GM12878 (cell line): Measurements from ENCODE around the gene TXLNA. TPM values are rescaled to one million over a fixed set of nuclear protein-coding genes. Genes with fewer than 3 reads are reported as not detected.

Experiments used
- ATAC-seq: fragments of 200-7000 bp; cut with Tn5 transposase; 3 replicates; pipeline ENCODE4 v1.9.1; 2020; ENCODE audit warnings: mild to moderate bottlenecking, moderate library complexity
- BruUV-seq: library from RNA; stranded (reverse); fragments of 400-500 nt; replicated peaks from 2 replicates; lab custom pipeline; 2021; lab: Mats Ljungman, UMichigan
- CTCF ChIA-PET: fragments of 300-600 bp; sonication (Branson Sonifier 250); formaldehyde crosslinking; extraction: SDS; loops from one replicate; lab custom pipeline; 2021; ENCODE audit warnings: inconsistent platforms; lab: Yijun Ruan, JAX
- POLR2A ChIA-PET: fragments of 350-600 bp; formaldehyde crosslinking; extraction: SDS; loops from one replicate; lab custom pipeline; 2021; ENCODE audit warnings: inconsistent platforms; lab: Charles Lee
- RAD21 ChIA-PET: fragments of 300-600 bp; sonication (Branson Sonifier 250); formaldehyde crosslinking; loops from one replicate; lab custom pipeline; 2023; ENCODE audit warnings: antibody characterized with exemption; ENCODE audit not compliant: unreplicated experiment; lab: Charles Lee
- SMC1A ChIA-PET: fragments of 300-600 bp; sonication (Branson Sonifier 250); formaldehyde crosslinking; loops from one replicate; lab custom pipeline; 2023; ENCODE audit not compliant: unreplicated experiment, uncharacterized antibody; lab: Charles Lee
- DNase-seq: peaks from one replicate; pipeline ENCODE4 v3.0.0-alpha.2; 2011; ENCODE audit warnings: low read depth, low spot score
- FAIRE-seq: peaks from 3 replicates; lab custom pipeline; 2011; peaks lifted over from hg19 to GRCh38; lab: Jason Lieb, UNC
- H2AFZ ChIP-seq: 2 replicates; pipeline ENCODE4 v1.6.0; 2011; ENCODE audit warnings: low read depth, low read length, control low read depth; ENCODE audit not compliant: control insufficient read depth
- H3K27ac ChIP-seq: 2 replicates; pipeline ENCODE4 v1.5.1; 2011; ENCODE audit warnings: control low read depth; ENCODE audit not compliant: control insufficient read depth, insufficient read depth
- H3K27me3 ChIP-seq, 2 experiments: replicated peaks in 1 of 2; 2 replicates each; pipeline versions ENCODE4 v1.6.0 to v1.6.1; 2011; ENCODE audit warnings: low read length in 1 of 2; ENCODE audit not compliant: control insufficient read depth in 2 of 2, insufficient read depth in 2 of 2
- H3K36me3 ChIP-seq, 2 experiments: 2 replicates each; pipeline ENCODE4 v1.5.1; 2011; ENCODE audit warnings: low read length in 1 of 2; ENCODE audit not compliant: control insufficient read depth in 2 of 2, insufficient read depth in 2 of 2
- H3K4me1 ChIP-seq: 2 replicates; pipeline ENCODE4 v1.6.1; 2011; ENCODE audit warnings: mild to moderate bottlenecking, low read length, moderate library complexity, mixed read lengths; ENCODE audit not compliant: control insufficient read depth, insufficient read depth
- H3K4me2 ChIP-seq: 2 replicates; pipeline ENCODE4 v1.6.0; 2011; ENCODE audit warnings: control low read depth; ENCODE audit not compliant: control insufficient read depth, insufficient read depth
- H3K4me3 ChIP-seq: fragments of 200-600 bp; sonication (generic); 2 replicates; pipeline ENCODE4 v1.5.1; 2016
- H3K79me2 ChIP-seq: 2 replicates; pipeline ENCODE4 v1.6.0; 2011; ENCODE audit warnings: low read length; ENCODE audit not compliant: control insufficient read depth, insufficient read depth
- H3K9ac ChIP-seq: 2 replicates; pipeline ENCODE4 v1.8.0; 2011; ENCODE audit warnings: low read length, control low read depth, mixed read lengths; ENCODE audit not compliant: control insufficient read depth, insufficient read depth
- H3K9me3 ChIP-seq: replicated peaks from 3 replicates; pipeline ENCODE4 v1.5.1; 2011; ENCODE audit warnings: mild to moderate bottlenecking, low read length; ENCODE audit not compliant: control insufficient read depth, insufficient read depth
- H4K20me1 ChIP-seq: 2 replicates; pipeline ENCODE4 v1.6.0; 2011; ENCODE audit not compliant: control insufficient read depth, insufficient read depth
- BHLHE40 ChIP-seq, 2 experiments: fragments of 450-650 bp in 1 of 2; IDR thresholded peaks; 2 replicates each; pipeline ENCODE4 v1.6.1; 2011 to 2017; ENCODE audit warnings: low read depth in 2 of 2, borderline replicate concordance in 1 of 2, improper control_type of control experiment in 1 of 2, low read length in 1 of 2, mild to moderate bottlenecking in 1 of 2
- CUX1 ChIP-seq: IDR thresholded peaks from 2 replicates; pipeline ENCODE4 v1.6.1; 2012; ENCODE audit warnings: improper control_type of control experiment, low read depth, low read length; ENCODE audit not compliant: insufficient replicate concordance
- MAX ChIP-seq: IDR thresholded peaks from 2 replicates; pipeline ENCODE4 v1.6.1; 2012; ENCODE audit warnings: low read depth, low read length, improper control_type of control experiment
- MEF2A ChIP-seq: IDR thresholded peaks from 2 replicates; pipeline ENCODE4 v1.6.1; 2011; ENCODE audit warnings: low read depth, mild to moderate bottlenecking, low read length, moderate library complexity; ENCODE audit not compliant: insufficient read depth
- POLR2A ChIP-seq: IDR thresholded peaks from 2 replicates; pipeline ENCODE4 v1.6.1; 2011; ENCODE audit warnings: low read depth, mild to moderate bottlenecking, low read length
- SMC3 ChIP-seq: IDR thresholded peaks from 2 replicates; pipeline ENCODE4 v1.6.1; 2011; ENCODE audit warnings: low read length, improper control_type of control experiment, borderline replicate concordance
- ZNF217 ChIP-seq: fragments of 450-650 bp; IDR thresholded peaks from 2 replicates; pipeline ENCODE4 v1.6.1; 2017; ENCODE audit warnings: antibody characterized with exemption, mild to moderate bottlenecking
- WGBS: methylation state at CpG from one replicate; pipeline ENCODE4 v1.1.6; 2016; ENCODE audit warnings: low lambda C conversion rate; ENCODE audit not compliant: insufficient replicate concordance, insufficient coverage; ENCODE audit errors: missing lambda C conversion rate; 5-methylcytosine and 5-hydroxymethylcytosine counted together
- in situ Hi-C: fragments of 300-500 bp; cut with MboI; formaldehyde crosslinking; loops from 9 replicates; pipeline ENCODE4 v1.14.3; 2018; ENCODE audit warnings: mixed read lengths
- intact Hi-C: fragments of 100-400 bp; cut with micrococcal nuclease; formaldehyde crosslinking; loops from one replicate; pipeline ENCODE4 v1.14.2; 2022; ENCODE audit not compliant: unreplicated experiment
- polyA plus RNA-seq, 11 experiments: library from polyadenylated mRNA; depleted of rRNA in 4 of 11; unstranded in 6 of 11; stranded (reverse) in 5 of 11; fragments of >200 nt; fragmentation: Nextera tagmentation in 4 of 11; fragmentation: Illumina TruSeq in 1 of 11; extraction: Ambion mirVana in 4 of 11; extraction: Trizol in 1 of 11; gene quantifications; 1 replicate in 1 of 11; 2 replicates in 10 of 11; pipeline versions ENCODE4 v1.2.1 to v1.2.3, GENCODE V29; 2011 to 2016; ENCODE audit warnings: inconsistent platforms in 2 of 11, missing spikeins in 2 of 11, low read depth in 1 of 11
- total RNA-seq, 4 experiments: library from RNA; depleted of rRNA in 3 of 4; stranded (reverse); fragments of >200 nt in 3 of 4; fragmentation: Illumina TruSeq in 1 of 4; extraction: Trizol in 1 of 4; gene quantifications; 2 replicates each; pipeline versions ENCODE4 v1.2.1 to v1.2.3, GENCODE V29; 2013 to 2021

TXLNA gene
- total and polyA plus RNA-seq, 10 of the 15 experiments (the other 5 are each of a cell fraction or from before 2014, with no cell fraction given), result 7.2 to 93.7 (median 47.9) TPM

- TF ChIP-seq CUX1 (no peak), ZNF217 (no peak), MEF2A (no peak), BHLHE40 (IDR thresholded peaks at IDR 0.05; ENCODE audit: borderline replicate concordance in 1 of 2, low read depth in 2 of 2, low read length in 1 of 2) (no peak)
- TF ChIP-seq, all 136 proteins: peak for 0
Observed at GRCh38 chr1:32192220-32192948, 12.9 kb downstream of the TXLNA start (continued).

GRCh38 chr1:32194984-32195383 is 15.5 kb downstream of the TXLNA start:
- ChIA-PET SMC1A (no interaction called here), RAD21 (no interaction called here), POLR2A (no interaction called here), CTCF (no interaction called here)
- ATAC-seq (no peak), FAIRE-seq (no peak), DNase-seq (no peak)
- TF ChIP-seq POLR2A (0 out of 2 replicates have a peak, but pooled peaks have one; percentile 29), SMC3 (no peak), MAX (no peak)
- Histone ChIP-seq H3K27ac (no peak overlapping the region), H3K9me3 (no peaks in the 10 kb centered on the region), H3K4me2 (no peak overlapping the region), H2AFZ (no peak overlapping the region), H3K27me3 (no peaks in the 10 kb centered on the region), H3K4me3 (no peak overlapping the region), H4K20me1 (no peaks in the 10 kb centered on the region), H3K36me3 (peaks cover 49 to 56% of the 10 kb centered on the region in 2 experiments), H3K79me2 (no peaks in the 10 kb centered on the region; the same call in none of the 2 replicates), H3K9ac (no peak overlapping the region), H3K4me1 (peaks cover 8% of the 10 kb centered on the region)
- BruUV-seq, result no TSS peak
- intact Hi-C loops (no loop called here), in situ Hi-C loops (no loop called here)
- WGBS, result 97% methylated on average over 6 of the region's 6 CpGs
